Aorta (tissue), 5 donors: ENCODE data around the gene C10orf90. TPM values are rescaled to one million over a fixed set of nuclear protein-coding genes. Genes with fewer than 3 reads are reported as not detected.

Experiments
- ATAC-seq: fragments of 200-7000 bp; cut with Tn5 transposase; one replicate; pipeline ENCODE4 v1.9.1; 2022; ENCODE audit warnings: moderate library complexity; ENCODE audit not compliant: low FRiP score
- DNase-seq, 2 donors: peaks; one replicate each; pipeline ENCODE4 v3.0.0-alpha.2; 2020
- H3K27ac ChIP-seq, 2 donors: one replicate each; pipeline ENCODE4 v1.5.1; 2013; ENCODE audit warnings: low read length in 2 of 2, mild to moderate bottlenecking in 2 of 2, moderate library complexity in 2 of 2, control low read depth in 1 of 2, inconsistent platforms in 1 of 2, low read depth in 1 of 2
- H3K27me3 ChIP-seq, 2 donors: one replicate each; pipeline ENCODE4 v1.6.1; 2013; ENCODE audit warnings: control low read depth in 1 of 2, low read length in 1 of 2, mild to moderate bottlenecking in 1 of 2, moderate library complexity in 1 of 2; ENCODE audit not compliant: insufficient read depth in 2 of 2, control insufficient read depth in 1 of 2
- H3K36me3 ChIP-seq, 2 donors: one replicate each; pipeline ENCODE4 v1.6.1; 2013; ENCODE audit warnings: control low read depth in 1 of 2, low read length in 1 of 2, mild to moderate bottlenecking in 1 of 2; ENCODE audit not compliant: insufficient read depth in 2 of 2, control insufficient read depth in 1 of 2
- H3K4me1 ChIP-seq, 2 donors: one replicate each; pipeline ENCODE4 v1.6.1; 2013; ENCODE audit warnings: low read length in 2 of 2, control low read depth in 1 of 2, mild to moderate bottlenecking in 1 of 2, moderate library complexity in 1 of 2; ENCODE audit not compliant: insufficient read depth in 2 of 2, control insufficient read depth in 1 of 2
- H3K4me3 ChIP-seq, 2 donors: one replicate each; pipeline ENCODE4 v1.5.1; 2013; ENCODE audit warnings: low read length in 2 of 2, control low read depth in 1 of 2, mild to moderate bottlenecking in 1 of 2
- H3K9me3 ChIP-seq: one replicate; pipeline ENCODE4 v1.6.1; 2013; ENCODE audit warnings: mild to moderate bottlenecking, low read length; ENCODE audit not compliant: control insufficient read depth
- WGBS, 2 donors: extraction: QIAGEN DNeasy Blood & Tissue Kit; methylation state at CpG; one replicate each; pipeline ENCODE4 v1.1.7; 2013; 5-methylcytosine and 5-hydroxymethylcytosine counted together
- intact Hi-C, 2 donors: fragments of 100-400 bp; cut with DNase I; formaldehyde crosslinking; loops; one replicate each; pipeline versions ENCODE4 v1.14.2 to v1.15.0; 2022
- polyA plus RNA-seq, 2 donors: library from polyadenylated mRNA; stranded (reverse); fragments of 200-250 nt; gene quantifications; one replicate each; pipeline ENCODE4 v1.2.3, GENCODE V29; 2013
- total RNA-seq, 2 donors: library from RNA; stranded (reverse); fragmentation: NEBNext Ultra II Directional; extraction: Animal tissue kit (Norgen Biotek cat#: 25700); gene quantifications; one replicate each; pipeline ENCODE4 v1.2.1, GENCODE V29; 2021
- donor health status: healthy with polysubstance abuse.
- donor health status: Bipolar disorder and iron deficiency.
- donor health status: DM: no; HTN: no; CAD: no.
- donor health status: DM: no; HTN: no; CAD: no.
- donor health status: DM: yes; HTN: yes; CAD: no.

Gene C10orf90
- total and polyA plus RNA-seq, 4 donors: not detected

GRCh38 chr10:126508535-126509040 is 161.9 kb downstream of the C10orf90 start:
- Histone ChIP-seq H3K4me3 (no peak overlapping the region), H3K36me3 (no peaks in the 10 kb centered on the region), H3K9me3 (no peaks in the 10 kb centered on the region), H3K27ac (no peak overlapping the region), H3K4me1 (no peaks in the 10 kb centered on the region), H3K27me3 (no peaks in the 10 kb centered on the region)
- DNase-seq: no peak
- intact Hi-C loops: loop anchor here (10.0 kb wide), 1 partner anchor 124 kb away; the partner anchor contains the start of gene ADAM12 (in 2 of the 2)
- no peak for ATAC-seq
- 58 to 62% methylated on average over 9 of the region's 9 CpGs for WGBS, 2 donors

- no peaks in the 10 kb centered on the region for H3K27me3 ChIP-seq
- 76 to 77% methylated on average over 16 of the region's 16 CpGs for WGBS, 2 donors
Measured at GRCh38 chr10:126504761-126505112, 165.8 kb downstream of the C10orf90 start.

DNA sequence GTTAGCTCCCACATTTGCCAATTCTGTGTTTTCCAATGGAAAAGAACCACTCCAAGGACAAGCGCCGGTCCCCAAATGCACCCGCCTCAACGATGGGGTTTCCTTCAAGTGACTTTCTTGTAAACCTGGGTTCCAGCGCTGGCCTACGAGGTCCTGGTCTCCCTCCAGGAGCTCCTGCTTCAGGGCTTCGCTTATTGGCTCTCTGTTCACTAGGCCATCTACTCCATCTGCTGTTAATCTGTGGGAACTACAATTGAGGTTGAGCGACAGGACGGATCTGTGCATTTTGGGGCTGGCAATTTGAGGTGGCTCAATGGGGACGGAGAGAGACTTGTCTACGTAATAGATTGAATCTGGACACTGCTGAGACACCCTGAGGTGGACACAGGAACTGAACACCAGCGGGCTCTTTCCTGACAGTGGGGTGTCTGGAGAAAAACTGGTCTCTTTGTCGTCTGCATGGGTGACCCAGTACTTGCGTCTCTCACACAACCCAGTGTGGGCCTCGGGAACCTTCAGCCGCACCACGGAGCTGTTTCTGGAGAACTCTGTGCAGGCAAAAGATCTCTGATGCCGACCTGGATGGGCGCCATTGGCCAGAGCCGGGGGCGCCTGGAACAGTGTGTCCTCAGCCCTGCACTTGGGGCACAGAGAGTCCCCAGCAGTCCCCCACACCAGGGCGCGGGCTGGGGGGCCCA is 166.3 kb downstream of the C10orf90 start:
- no peak overlapping the region for H3K4me3 ChIP-seq
- intact Hi-C loops: loop anchor here (1.0 to 10.0 kb wide), 4 partner anchors 119 to 572 kb away; partner anchors contain the start of gene ADAM12 (in 2 of the 2)
- H3K4me1 ChIP-seq: no peaks in the 10 kb centered on the region
- WGBS, 2 donors: 49% methylated on average over 23 of the region's 23 CpGs
- DNase-seq (no peak), ATAC-seq (no peak)
- no peaks in the 10 kb centered on the region for H3K36me3 ChIP-seq
- H3K27ac ChIP-seq: no peak overlapping the region
- H3K27me3 ChIP-seq: no peaks in the 10 kb centered on the region
- H3K9me3 ChIP-seq: no peaks in the 10 kb centered on the region

More at GRCh38 chr10:126504761-126505112, 165.8 kb downstream of the C10orf90 start:
- ATAC-seq: no peak
- Histone ChIP-seq H3K36me3 (no peaks in the 10 kb centered on the region), H3K27ac (no peak overlapping the region), H3K9me3 (no peaks in the 10 kb centered on the region), H3K4me3 (no peak overlapping the region), H3K4me1 (no peaks in the 10 kb centered on the region)
- no peak for DNase-seq
- intact Hi-C loops: loop anchor here (1.0 to 10.0 kb wide), 4 partner anchors 120 to 572 kb away; partner anchors contain the start of gene ADAM12 (in 2 of the 2)

GRCh38 chr10:126503392-126504062 is 167.0 kb downstream of the C10orf90 start:
- H3K27me3 ChIP-seq: no peaks in the 10 kb centered on the region
- WGBS, 2 donors: 88 to 94% methylated on average over 12 of the region's 12 CpGs
- intact Hi-C loops: loop anchor here (1.0 to 10.0 kb wide), 4 partner anchors 119 to 571 kb away; partner anchors contain the start of gene ADAM12 (in 2 of the 2)
- H3K9me3 ChIP-seq: no peaks in the 10 kb centered on the region
- H3K27ac ChIP-seq: no peak overlapping the region
- H3K36me3 ChIP-seq: no peaks in the 10 kb centered on the region
- H3K4me3 ChIP-seq: no peak overlapping the region
- no peak for ATAC-seq
- H3K4me1 ChIP-seq: no peaks in the 10 kb centered on the region
- no peak for DNase-seq

DNA sequence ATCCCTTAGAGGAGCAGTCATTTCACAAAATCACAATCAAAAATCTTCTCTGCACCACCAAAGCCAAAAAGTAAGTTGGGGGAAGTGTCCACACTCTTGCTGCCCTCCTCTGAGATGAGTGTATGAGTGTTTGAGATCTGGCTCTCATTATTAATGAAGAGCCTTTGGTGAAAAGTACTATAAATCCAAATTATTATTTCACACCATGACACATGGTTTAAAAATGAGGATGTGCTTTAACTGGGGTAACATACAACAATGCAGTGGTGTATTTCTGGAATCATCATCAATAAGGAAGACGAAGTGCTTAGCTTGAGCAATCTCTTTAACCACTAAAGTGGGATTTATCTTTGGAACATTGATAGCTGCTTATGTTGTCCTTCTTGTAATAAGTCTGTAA is 168.1 kb downstream of the C10orf90 start:
- intact Hi-C loops: loop anchor here (5.0 to 10.0 kb wide), 2 partner anchors 118 to 570 kb away; partner anchors contain the start of gene ADAM12 (in 2 of the 2)
- H3K36me3 ChIP-seq: no peaks in the 10 kb centered on the region
- no peaks in the 10 kb centered on the region for H3K27me3 ChIP-seq
- ATAC-seq (no peak), DNase-seq (no peak)
- no peak overlapping the region for H3K27ac ChIP-seq
- no peak overlapping the region for H3K4me3 ChIP-seq
- 92 to 94% methylated on average over 1 of the region's 1 CpG for WGBS, 2 donors
- H3K4me1 ChIP-seq: no peaks in the 10 kb centered on the region
- H3K9me3 ChIP-seq: no peaks in the 10 kb centered on the region

- no peaks in the 10 kb centered on the region for H3K36me3 ChIP-seq
- no peak overlapping the region for H3K4me3 ChIP-seq
- H3K4me1 ChIP-seq: no peaks in the 10 kb centered on the region
- no peak overlapping the region for H3K27ac ChIP-seq
- 78 to 94% methylated on average over 5 of the region's 5 CpGs for WGBS, 2 donors
- DNase-seq (no peak), ATAC-seq (no peak)
- no peaks in the 10 kb centered on the region for H3K27me3 ChIP-seq
- intact Hi-C loops: loop anchor here (5.0 to 10.0 kb wide), 2 partner anchors 117 to 570 kb away; partner anchors contain the start of gene ADAM12 (in 2 of the 2)
- no peaks in the 10 kb centered on the region for H3K9me3 ChIP-seq
Measured at GRCh38 chr10:126501828-126502227, 168.7 kb downstream of the C10orf90 start.

- ATAC-seq (no peak), DNase-seq (no peak)
- WGBS, 2 donors: 54 to 59% methylated on average over 3 of the region's 3 CpGs
- H3K27ac ChIP-seq: no peak overlapping the region
- intact Hi-C loops: loop anchor here (5.0 to 10.0 kb wide), 2 partner anchors 116 to 569 kb away; partner anchors contain the start of gene ADAM12 (in 2 of the 2)
- no peaks in the 10 kb centered on the region for H3K27me3 ChIP-seq
- H3K9me3 ChIP-seq: no peaks in the 10 kb centered on the region
- H3K4me3 ChIP-seq: no peak overlapping the region
- H3K36me3 ChIP-seq: no peaks in the 10 kb centered on the region
- no peaks in the 10 kb centered on the region for H3K4me1 ChIP-seq
Measured at GRCh38 chr10:126500866-126501265, 169.6 kb downstream of the C10orf90 start.

DNA sequence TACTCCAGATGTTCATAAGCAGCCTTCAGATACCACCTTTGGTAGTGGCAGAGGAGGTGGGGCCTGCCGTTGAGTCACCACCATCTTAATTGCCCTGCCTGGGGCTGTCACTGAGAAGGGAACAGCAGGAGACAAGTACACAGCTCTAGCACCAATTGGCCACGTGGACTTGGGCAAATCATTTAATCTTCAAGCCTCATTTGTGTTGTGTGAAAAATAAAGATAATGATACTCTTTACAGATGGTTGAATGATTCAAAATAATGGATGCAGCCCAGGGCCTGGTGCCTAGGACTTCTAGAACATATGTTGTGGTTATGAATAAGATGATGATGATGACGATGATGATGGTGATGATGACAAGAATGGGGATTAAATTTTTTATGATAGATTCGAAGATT is 170.3 kb downstream of the C10orf90 start:
- no peak overlapping the region for H3K4me3 ChIP-seq
- WGBS, 2 donors: 73 to 74% methylated on average over 4 of the region's 4 CpGs
- intact Hi-C loops: loop anchor here (5.0 to 10.0 kb wide), 2 partner anchors 115 to 568 kb away; partner anchors contain the start of gene ADAM12 (in 2 of the 2)
- no peaks in the 10 kb centered on the region for H3K4me1 ChIP-seq
- H3K36me3 ChIP-seq: no peaks in the 10 kb centered on the region
- ATAC-seq: no peak
- no peaks in the 10 kb centered on the region for H3K27me3 ChIP-seq
- no peak overlapping the region for H3K27ac ChIP-seq
- H3K9me3 ChIP-seq: no peaks in the 10 kb centered on the region
- DNase-seq: no peak
